Smooth muscle cell (in vitro differentiated cells): ENCODE data around the gene PSMB1. TPM values are rescaled to one million over a fixed set of nuclear protein-coding genes. Genes with fewer than 3 reads are reported as not detected.

Experiments
- DNase-seq: peaks from one replicate; lab custom pipeline; 2025; ENCODE audit not compliant: unreplicated experiment; lab: John Stamatoyannopoulos, UW
- H2AFZ ChIP-seq: fragments of 200-600 bp; sonication (generic); 2 replicates; pipeline ENCODE4 v1.6.0; 2016; ENCODE audit warnings: antibody characterized with exemption, low read depth, mild to moderate bottlenecking
- H3F3A ChIP-seq: fragments of 200-600 bp; sonication (generic); 2 replicates; pipeline ENCODE4 v1.6.0; 2017; ENCODE audit warnings: antibody characterized with exemption, low read depth
- H3K27ac ChIP-seq: fragments of 200-600 bp; sonication (generic); 2 replicates; pipeline ENCODE4 v1.5.1; 2016; ENCODE audit warnings: low read depth, mild to moderate bottlenecking
- H3K27me3 ChIP-seq: fragments of 200-600 bp; sonication (generic); 2 replicates; pipeline ENCODE4 v1.6.1; 2016; ENCODE audit warnings: low read depth, mild to moderate bottlenecking
- H3K36me3 ChIP-seq: fragments of 200-600 bp; sonication (generic); 2 replicates; pipeline ENCODE4 v1.5.1; 2016; ENCODE audit warnings: low read depth
- H3K4me1 ChIP-seq: fragments of 200-600 bp; sonication (generic); 2 replicates; pipeline ENCODE4 v1.5.1; 2016; ENCODE audit warnings: low read depth
- H3K4me2 ChIP-seq: fragments of 200-600 bp; sonication (generic); 2 replicates; pipeline ENCODE4 v1.6.0; 2016; ENCODE audit warnings: mild to moderate bottlenecking
- H3K4me3 ChIP-seq: fragments of 200-600 bp; sonication (generic); 2 replicates; pipeline ENCODE4 v1.5.1; 2016; ENCODE audit warnings: mild to moderate bottlenecking
- H3K79me2 ChIP-seq: fragments of 200-600 bp; sonication (generic); 2 replicates; pipeline ENCODE4 v1.6.0; 2016; ENCODE audit warnings: low read depth, mild to moderate bottlenecking
- H3K9ac ChIP-seq: fragments of 200-600 bp; sonication (generic); 2 replicates; pipeline ENCODE4 v1.6.0; 2016; ENCODE audit warnings: low read depth
- H3K9me3 ChIP-seq: fragments of 200-600 bp; sonication (generic); replicated peaks from 2 replicates; pipeline ENCODE4 v1.5.1; 2016; ENCODE audit warnings: low read depth
- H4K20me1 ChIP-seq: fragments of 200-600 bp; sonication (generic); 2 replicates; pipeline ENCODE4 v1.6.0; 2016; ENCODE audit warnings: low read depth
- CTCF ChIP-seq: fragments of 200-600 bp; sonication (generic); IDR thresholded peaks from 2 replicates; pipeline ENCODE4 v1.5.1; 2017; ENCODE audit warnings: borderline replicate concordance, mild to moderate bottlenecking, antibody characterized with exemption; ENCODE audit not compliant: insufficient read depth, poor library complexity, severe bottlenecking
- WGBS: methylation state at CpG from one replicate; pipeline ENCODE4 v1.1.7; 2016; ENCODE audit warnings: low lambda C conversion rate; 5-methylcytosine and 5-hydroxymethylcytosine counted together
- polyA plus RNA-seq: library from polyadenylated mRNA; unstranded; fragments of >200 nt; fragmentation: Nextera tagmentation; extraction: Ambion mirVana; gene quantifications from 2 replicates; pipeline ENCODE4 v1.2.1, GENCODE V29; 2016
- total RNA-seq: library from RNA; depleted of rRNA; stranded (reverse); fragments of >200 nt; gene quantifications from 2 replicates; pipeline ENCODE4 v1.2.3, GENCODE V29; 2014

The PSMB1 gene
- total and polyA plus RNA-seq, 2 experiments from 2014 or later = 233 to 484 TPM

- H3F3A ChIP-seq = peaks cover 6% of the 10 kb centered on the region
- peaks cover 24% of the 10 kb centered on the region for H3K4me1 ChIP-seq
- H3K36me3 ChIP-seq = no peaks in the 10 kb centered on the region
- H3K4me3 ChIP-seq = peak within 1 kb of the TSS; percentile 93
- 1% methylated on average over 51 of the region's 51 CpGs for WGBS
- H2AFZ ChIP-seq = peak within 1 kb of the TSS; percentile 92
- peak within 1 kb of the TSS; percentile 95 for H3K27ac ChIP-seq
- TF ChIP-seq CTCF = no peak
- H3K27me3 ChIP-seq = no peaks in the 10 kb centered on the region
- no peaks in the 10 kb centered on the region for H3K9me3 ChIP-seq
- H3K79me2 ChIP-seq = peaks cover 73% of the 10 kb centered on the region
- peak; percentile 67 for DNase-seq
- H4K20me1 ChIP-seq = peaks cover 43% of the 10 kb centered on the region
- H3K4me2 ChIP-seq = peak within 1 kb of the TSS; percentile 96
- peak within 1 kb of the TSS; percentile 98 for H3K9ac ChIP-seq
These were observed 1.1 kb upstream of the PSMB1 start, which contains the start of gene TBP for GRCh38 chr6:170554013-170554795. TBP (plus strand) TSS chr6:170554369; CDS start chr6:170557030, 2,661 bp downstream.

- Histone ChIP-seq H3K4me3 (peak overlapping the region; percentile 93), H3K79me2 (peaks cover 79% of the 10 kb centered on the region), H3F3A (peaks cover 2% of the 10 kb centered on the region), H3K36me3 (no peaks in the 10 kb centered on the region), H3K4me2 (peak overlapping the region; percentile 96), H2AFZ (peak overlapping the region; percentile 92), H3K9me3 (no peaks in the 10 kb centered on the region), H3K9ac (peak overlapping the region; percentile 98), H3K27ac (peak overlapping the region; percentile 95), H4K20me1 (peaks cover 48% of the 10 kb centered on the region), H3K27me3 (no peaks in the 10 kb centered on the region), H3K4me1 (peaks cover 24% of the 10 kb centered on the region)
- no peak for DNase-seq
- 1% methylated on average over 13 of the region's 13 CpGs for WGBS
- TF ChIP-seq CTCF = no peak
These were observed 466 bp upstream of the PSMB1 start for GRCh38 chr6:170553534-170554012.

- 70% methylated on average over 2 of the region's 2 CpGs for WGBS
- no peak overlapping the region for H3K27ac ChIP-seq
- no peaks in the 10 kb centered on the region for H3K9me3 ChIP-seq
- H2AFZ ChIP-seq = no peak overlapping the region
- H3K9ac ChIP-seq = no peak overlapping the region
- peaks cover 77% of the 10 kb centered on the region for H3K79me2 ChIP-seq
- no peak for TF ChIP-seq CTCF
- peaks cover 100% of the 10 kb centered on the region for H4K20me1 ChIP-seq
- H3K4me1 ChIP-seq = no peaks in the 10 kb centered on the region
- H3F3A ChIP-seq = no peaks in the 10 kb centered on the region
- H3K4me3 ChIP-seq = no peak overlapping the region
- DNase-seq = no peak
- H3K27me3 ChIP-seq = no peaks in the 10 kb centered on the region
- H3K36me3 ChIP-seq = peaks cover 30% of the 10 kb centered on the region
- no peak overlapping the region for H3K4me2 ChIP-seq
These were observed 7.7 kb downstream of the PSMB1 start for GRCh38 chr6:170545405-170545804.
